Bone marrow (tissue), 2 donors: ENCODE measurements around the gene TMSB10.
"Not testable (repeated sequence)": the region's sequence is repeated elsewhere in the genome, so short reads cannot be mapped to it uniquely, and the experiment has no call there.

Experiments used
- DNase-seq, 2 donors: peaks; one replicate each; lab custom pipeline; 2025; lab: John Stamatoyannopoulos, UW

TMSB10 gene

GRCh38 chr2:84905181-84906107, at the start of gene TMSB10:
TMSB10 (plus strand) TSS chr2:84905656.
- peak; percentile 74 to 85 for DNase-seq

- DNase-seq = no peak
These were observed 49.7 kb upstream of the TMSB10 start for GRCh38 chr2:84855731-84856130.

GRCh38 chr2:84856787-84857186, 48.7 kb upstream of the TMSB10 start:
- no peak for DNase-seq

GRCh38 chr2:84857566-84857965, 47.9 kb upstream of the TMSB10 start:
- DNase-seq = no peak

- DNase-seq = no peak
These were observed 47.3 kb upstream of the TMSB10 start for GRCh38 chr2:84858123-84858522.

GRCh38 chr2:84858937-84859336, 46.5 kb upstream of the TMSB10 start:
- no peak for DNase-seq

- no peak for DNase-seq
These were observed 43.9 kb upstream of the TMSB10 start for GRCh38 chr2:84861539-84861938.

GRCh38 chr2:84862006-84862405, 43.5 kb upstream of the TMSB10 start:
- DNase-seq = no peak

GRCh38 chr2:84865181-84865783, 40.2 kb upstream of the TMSB10 start:
- DNase-seq = peak in 1 of 2 donors; percentile 12

GRCh38 chr2:84866122-84866521, 39.3 kb upstream of the TMSB10 start:
- no peak for DNase-seq

GRCh38 chr2:84868327-84868726, 37.1 kb upstream of the TMSB10 start:
- DNase-seq = not testable (repeated sequence)

- no peak for DNase-seq
These were observed 35.1 kb upstream of the TMSB10 start for GRCh38 chr2:84870306-84870705.

- DNase-seq = not testable (repeated sequence)
These were observed 32.8 kb upstream of the TMSB10 start for GRCh38 chr2:84872691-84873090.

GRCh38 chr2:84873350-84873749, 32.1 kb upstream of the TMSB10 start:
- DNase-seq = no peak

- DNase-seq = no peak
These were observed 30.9 kb upstream of the TMSB10 start for GRCh38 chr2:84874381-84875212.

- DNase-seq = no peak
These were observed 30.3 kb upstream of the TMSB10 start for GRCh38 chr2:84875213-84875560.

- DNase-seq = not testable (repeated sequence)
These were observed 29.8 kb upstream of the TMSB10 start for GRCh38 chr2:84875619-84876018.

GRCh38 chr2:84876369-84876768, 29.1 kb upstream of the TMSB10 start:
- no peak for DNase-seq

GRCh38 chr2:84878459-84878858, 27.0 kb upstream of the TMSB10 start:
- DNase-seq = no peak

GRCh38 chr2:84878896-84879583, 26.4 kb upstream of the TMSB10 start:
- no peak for DNase-seq

- DNase-seq = no peak
These were observed 25.7 kb upstream of the TMSB10 start for GRCh38 chr2:84879584-84880394.
